ENCODE measurements around the gene CYBA. TPM values are rescaled to one million over a fixed set of nuclear protein-coding genes. Genes with fewer than 3 reads are reported as not detected.
"Not testable (repeated sequence)": the region's sequence is repeated elsewhere in the genome, so short reads cannot be mapped to it uniquely, and the experiment has no call there.

The CYBA gene
- total RNA-seq, 1 donor from 2014 or later, result 877 TPM

DNA sequence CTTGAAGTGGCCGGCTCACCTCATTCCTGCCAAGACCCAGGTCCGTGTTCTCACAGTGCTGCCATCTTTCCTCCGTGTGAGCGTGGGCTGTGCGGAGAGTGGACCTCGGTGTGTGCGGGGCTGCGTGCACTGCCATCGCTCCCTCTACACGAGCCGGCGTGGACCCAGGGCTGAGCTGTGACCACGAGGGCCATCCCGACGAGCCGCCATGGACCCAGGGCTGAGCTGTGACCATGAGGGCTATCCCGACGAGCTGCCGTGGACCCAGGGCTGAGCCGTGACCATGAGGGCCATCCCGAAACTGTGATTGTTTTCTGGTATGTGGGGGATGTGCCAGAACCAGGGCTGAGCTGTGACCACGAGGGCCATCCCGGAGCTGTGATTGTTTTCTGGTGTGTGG lies 21.0 kb upstream of the CYBA start:
- H3K4me3 ChIP-seq (ENCODE audit: low read depth, low read length), result no peak overlapping the region
- TF ChIP-seq, protein P1, sequence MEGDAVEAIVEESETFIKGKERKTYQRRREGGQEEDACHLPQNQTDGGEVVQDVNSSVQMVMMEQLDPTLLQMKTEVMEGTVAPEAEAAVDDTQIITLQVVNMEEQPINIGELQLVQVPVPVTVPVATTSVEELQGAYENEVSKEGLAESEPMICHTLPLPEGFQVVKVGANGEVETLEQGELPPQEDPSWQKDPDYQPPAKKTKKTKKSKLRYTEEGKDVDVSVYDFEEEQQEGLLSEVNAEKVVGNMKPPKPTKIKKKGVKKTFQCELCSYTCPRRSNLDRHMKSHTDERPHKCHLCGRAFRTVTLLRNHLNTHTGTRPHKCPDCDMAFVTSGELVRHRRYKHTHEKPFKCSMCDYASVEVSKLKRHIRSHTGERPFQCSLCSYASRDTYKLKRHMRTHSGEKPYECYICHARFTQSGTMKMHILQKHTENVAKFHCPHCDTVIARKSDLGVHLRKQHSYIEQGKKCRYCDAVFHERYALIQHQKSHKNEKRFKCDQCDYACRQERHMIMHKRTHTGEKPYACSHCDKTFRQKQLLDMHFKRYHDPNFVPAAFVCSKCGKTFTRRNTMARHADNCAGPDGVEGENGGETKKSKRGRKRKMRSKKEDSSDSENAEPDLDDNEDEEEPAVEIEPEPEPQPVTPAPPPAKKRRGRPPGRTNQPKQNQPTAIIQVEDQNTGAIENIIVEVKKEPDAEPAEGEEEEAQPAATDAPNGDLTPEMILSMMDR (conservative IDR thresholded peaks at IDR 0.05; ENCODE audit: low read depth, low read length), result no peak
- no peak for DNase-seq (ENCODE audit: low read depth)

DNA sequence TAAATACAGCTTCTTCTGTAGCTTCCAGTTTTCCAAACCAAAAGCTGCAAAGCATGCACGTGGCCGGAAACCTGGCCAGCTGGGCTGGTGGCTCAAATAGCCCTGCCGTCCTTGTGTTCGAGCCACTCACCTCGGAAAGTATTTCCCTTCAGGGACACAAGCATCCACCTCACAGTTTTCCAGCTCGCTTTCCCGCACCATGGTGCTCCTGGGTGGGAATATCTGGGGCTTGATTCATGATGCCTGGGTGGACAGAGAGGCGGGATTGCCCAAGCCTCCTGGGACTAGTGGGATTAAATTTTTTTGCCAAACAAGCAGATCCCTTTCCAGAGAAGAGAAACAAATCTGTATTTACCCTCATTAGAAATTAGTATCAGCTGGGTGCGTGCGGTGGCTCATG lies 19.1 kb upstream of the CYBA start:
- DNase-seq (ENCODE audit: low read depth), result no peak
- no peak overlapping the region for H3K4me3 ChIP-seq (ENCODE audit: low read depth, low read length)
- TF ChIP-seq, protein P1 (conservative IDR thresholded peaks at IDR 0.05; ENCODE audit: low read depth, low read length), result no peak

DNA sequence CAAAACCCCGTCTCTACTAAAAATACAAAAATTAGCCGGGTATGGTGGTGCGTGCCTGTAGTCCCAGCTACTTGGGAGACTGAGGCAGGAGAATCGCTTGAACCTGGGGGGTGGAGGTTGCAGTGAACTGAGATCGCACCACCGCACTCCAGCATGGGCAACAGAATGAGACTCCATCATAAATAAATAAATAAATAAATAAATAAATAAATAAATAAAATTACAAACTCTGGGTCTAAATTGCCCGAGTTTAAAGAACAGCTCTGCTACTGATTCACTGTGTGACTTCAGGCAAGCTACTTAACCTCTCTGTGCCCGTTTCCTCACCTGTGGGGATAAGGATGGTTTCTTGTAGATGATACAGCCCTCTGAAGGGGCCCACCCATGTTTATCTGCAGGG lies 18.6 kb upstream of the CYBA start:
- H3K4me3 ChIP-seq (ENCODE audit: low read depth, low read length); DNase-seq (ENCODE audit: low read depth): not testable (repeated sequence)

DNA sequence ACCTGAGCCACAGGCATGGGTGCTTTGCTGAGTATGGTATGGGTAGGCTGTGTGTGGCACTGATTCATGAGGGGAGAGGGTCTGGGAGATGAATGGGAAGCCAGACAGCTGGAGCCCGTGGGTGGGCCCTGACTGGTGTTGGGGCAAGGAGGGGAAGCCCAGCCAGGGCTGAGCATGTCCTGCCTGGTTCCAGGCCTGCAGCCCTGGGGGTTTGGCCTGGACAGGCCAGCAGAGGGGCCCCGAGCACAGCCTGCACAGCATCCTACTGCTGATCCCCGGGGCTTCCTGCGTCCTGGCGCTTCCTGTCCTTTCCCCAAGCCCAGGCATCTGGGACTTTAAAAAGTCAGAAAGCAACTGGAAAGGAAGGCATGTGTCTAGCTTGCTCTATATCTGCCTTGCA lies 16.6 kb upstream of the CYBA start:
- DNase-seq (ENCODE audit: low read depth), result no peak
- no peak overlapping the region for H3K4me3 ChIP-seq (ENCODE audit: low read depth, low read length)
- TF ChIP-seq, protein P1 (conservative IDR thresholded peaks at IDR 0.05; ENCODE audit: low read depth, low read length), result no peak

DNA sequence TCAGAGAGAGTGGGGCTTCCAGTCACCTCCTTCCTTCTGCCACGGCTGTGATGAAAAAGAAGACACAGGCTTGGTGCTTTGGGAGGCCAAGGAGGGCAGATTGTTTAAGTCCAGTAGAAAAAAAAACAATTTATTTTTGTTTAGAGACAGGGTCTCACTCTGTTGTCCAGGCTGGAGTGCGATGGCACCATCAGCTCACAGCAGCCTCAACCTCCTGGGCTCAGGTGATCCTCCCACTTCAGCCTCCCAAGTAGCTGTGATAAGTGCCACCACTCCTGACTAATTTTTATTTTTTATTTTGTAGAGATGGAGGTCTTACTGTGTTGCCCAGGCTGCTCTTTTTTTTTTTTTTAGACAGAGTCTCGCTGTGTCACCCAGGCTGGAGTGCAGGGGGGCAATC lies 14.7 kb upstream of the CYBA start:
- TF ChIP-seq, protein P1 (conservative IDR thresholded peaks at IDR 0.05; ENCODE audit: low read depth, low read length), result no peak
- H3K4me3 ChIP-seq (ENCODE audit: low read depth, low read length), result no peak overlapping the region
- DNase-seq (ENCODE audit: low read depth), result no peak

DNA sequence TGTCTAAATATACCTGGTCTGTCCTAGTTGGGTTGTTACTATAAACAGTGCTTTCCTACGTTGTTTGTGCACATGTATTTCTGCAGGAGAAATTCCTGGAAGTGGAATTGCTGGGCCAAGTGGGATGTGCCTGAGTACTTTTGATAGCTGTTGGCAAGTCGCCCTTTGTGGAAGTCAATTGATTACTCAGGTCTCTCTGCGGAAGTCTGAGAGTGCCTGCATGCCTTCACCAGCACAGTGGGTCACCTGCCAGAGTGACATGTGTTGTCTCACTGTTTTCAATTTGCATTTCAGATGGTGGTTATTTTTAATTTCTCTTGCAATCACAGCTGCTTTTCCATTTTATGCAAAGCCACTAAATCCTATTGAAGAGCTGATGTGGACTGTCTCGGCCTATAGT lies 14.3 kb upstream of the CYBA start:
- H3K4me3 ChIP-seq (ENCODE audit: low read depth, low read length), result no peak overlapping the region
- DNase-seq (ENCODE audit: low read depth), result no peak
- TF ChIP-seq, protein P1 (conservative IDR thresholded peaks at IDR 0.05; ENCODE audit: low read depth, low read length), result no peak

DNA sequence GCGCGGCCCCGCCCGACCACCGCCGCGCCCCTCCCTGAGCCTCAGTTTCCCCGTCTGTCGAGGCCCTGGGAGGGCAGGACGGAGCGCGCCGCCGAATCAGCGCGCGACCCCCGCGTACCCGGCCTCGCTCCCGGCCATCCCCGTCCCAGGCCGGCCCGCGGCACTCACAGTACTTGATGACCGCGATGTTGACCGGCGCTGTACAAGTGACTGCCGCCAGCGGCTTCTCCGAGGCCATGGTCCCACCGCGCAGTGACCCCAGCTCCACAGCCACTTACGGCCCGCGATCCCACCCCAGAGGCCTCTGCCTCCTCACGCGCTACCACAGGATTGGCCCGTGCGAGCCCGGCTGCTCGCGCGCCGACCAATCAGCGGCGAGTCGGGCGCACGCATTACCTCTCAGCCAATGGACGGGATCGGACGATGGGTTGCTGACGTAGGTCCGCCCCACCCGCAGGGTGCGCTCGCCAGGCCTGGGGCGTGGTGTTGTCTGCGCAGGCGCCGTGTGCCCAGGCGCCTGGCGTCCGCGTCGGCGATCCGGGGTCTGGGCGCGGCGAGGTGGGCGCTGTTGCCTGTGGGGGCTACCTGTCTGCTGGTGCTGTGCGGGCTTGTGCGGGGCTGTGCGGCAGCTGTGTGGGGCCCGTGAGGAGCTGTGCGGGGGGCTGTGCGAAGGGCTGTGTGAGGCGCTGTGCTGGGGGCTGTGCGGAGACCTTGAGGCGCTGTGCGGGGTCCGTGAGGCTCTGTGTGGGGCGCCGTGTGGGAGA lies 12.2 kb upstream of the CYBA start, which contains the start of gene MVD:
MVD (minus strand) TSS at position 249 of the 764 bp plus-strand sequence; CDS start at position 238, 11 bp downstream.
- DNase-seq (ENCODE audit: low read depth), result peak; percentile 63
- H3K4me3 ChIP-seq (ENCODE audit: low read depth, low read length), result peak within 1 kb of the TSS; percentile 98
- TF ChIP-seq, protein P1 (conservative IDR thresholded peaks at IDR 0.05; ENCODE audit: low read depth, low read length), result peak; percentile 4

Measured in epithelial cell of proximal tubule (primary cell).